HG03442 (cell line): ENCODE data around the gene CLEC16A.

Experiments
- ATAC-seq: cut with Tn5 transposase; IDR thresholded peaks from one replicate; pipeline ENCODE4 v1.9.1; 2021; ENCODE audit warnings: mild to moderate bottlenecking, moderate library complexity; ENCODE audit not compliant: unreplicated experiment

The CLEC16A gene

DNA sequence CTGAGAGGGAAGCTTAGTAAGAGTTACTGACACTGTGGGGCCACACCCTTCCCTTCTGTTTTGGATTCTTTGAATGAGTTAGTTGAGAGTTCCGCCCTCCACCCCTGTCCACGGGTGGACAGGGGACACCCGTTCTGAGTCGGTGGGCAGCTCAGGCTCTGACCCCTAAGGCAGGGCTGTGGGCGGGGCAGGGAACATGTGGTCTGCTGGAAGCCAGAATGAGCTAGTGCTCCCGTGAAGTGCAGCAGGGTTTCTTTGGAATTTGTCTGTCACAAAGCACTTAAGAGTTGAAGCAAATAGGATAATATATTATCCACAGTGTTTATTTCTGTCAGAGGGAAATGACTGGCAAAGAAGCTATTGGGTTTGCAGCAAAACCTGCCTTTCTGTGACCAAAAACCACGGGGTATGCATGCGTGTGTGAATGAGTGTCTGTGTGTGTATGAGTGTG, 90.1 kb downstream of the CLEC16A start:
- no peak for ATAC-seq

- no peak for ATAC-seq
Observed at GRCh38 chr16:11035096-11035495, 90.7 kb downstream of the CLEC16A start.

- ATAC-seq, result no peak
Observed at GRCh38 chr16:11036040-11036439, 91.7 kb downstream of the CLEC16A start.

GRCh38 chr16:11036868-11037410, 92.6 kb downstream of the CLEC16A start:
- ATAC-seq, result no peak

DNA sequence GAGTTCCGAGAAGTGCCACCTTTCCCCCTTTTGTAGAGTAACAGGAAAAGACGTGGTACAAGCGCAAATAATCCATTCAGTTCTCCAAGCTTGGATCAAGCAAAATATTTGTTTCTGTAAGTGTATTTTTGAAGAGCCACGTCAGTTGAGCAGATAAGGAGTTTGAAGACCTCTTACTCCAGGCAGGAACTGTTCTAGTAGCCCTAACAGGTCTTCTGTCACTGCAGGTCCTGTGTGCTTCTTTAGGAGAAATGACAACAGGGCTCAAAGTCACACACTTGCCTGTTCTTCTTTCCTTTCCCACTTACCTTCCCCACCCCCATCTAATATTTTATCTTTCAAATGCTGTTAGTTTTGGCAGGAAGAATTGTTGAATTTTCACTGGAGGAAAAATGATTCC, 93.9 kb downstream of the CLEC16A start:
- ATAC-seq, result no peak

DNA sequence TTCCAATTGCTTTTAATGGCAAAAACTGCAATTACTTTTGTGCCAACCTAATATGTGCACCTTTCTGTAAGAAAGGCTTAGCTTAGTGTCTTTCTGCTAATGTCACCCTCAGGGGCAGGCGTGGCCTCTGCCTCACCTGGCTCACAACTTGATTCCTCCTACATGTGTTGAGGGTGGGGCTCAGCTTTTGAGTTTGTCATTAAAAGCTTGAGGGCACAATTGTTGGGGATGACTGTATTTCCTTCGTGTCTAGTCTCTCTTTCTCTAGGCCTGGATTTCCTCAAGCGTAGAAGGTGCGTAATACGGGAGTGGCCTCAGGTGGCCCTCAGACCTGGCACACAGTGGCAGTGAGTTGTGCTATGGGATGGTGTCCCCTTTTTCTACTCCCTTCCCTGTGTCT, 94.4 kb downstream of the CLEC16A start:
- ATAC-seq, result no peak

DNA sequence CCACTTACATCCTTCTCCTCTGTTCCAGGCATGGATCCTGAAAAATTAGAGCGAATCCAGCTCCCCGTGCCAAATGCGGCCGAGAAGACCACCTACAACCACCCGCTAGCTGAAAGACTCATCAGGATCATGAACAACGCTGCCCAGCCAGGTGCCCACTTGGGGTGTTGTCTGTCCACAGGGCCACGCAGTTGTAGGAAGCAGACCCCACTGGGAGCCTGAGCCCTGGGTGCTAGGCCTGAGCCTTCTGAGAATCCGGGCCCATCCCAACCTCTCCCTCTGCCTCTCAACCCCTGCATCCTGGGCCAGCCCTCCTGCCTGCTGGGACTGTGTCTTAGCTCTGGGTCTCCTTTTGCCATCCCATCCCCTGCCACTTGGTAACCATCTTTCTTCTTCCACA, 95.4 kb downstream of the CLEC16A start:
- ATAC-seq, result no peak

GRCh38 chr16:11042191-11042590, 97.8 kb downstream of the CLEC16A start:
- ATAC-seq, result no peak

DNA sequence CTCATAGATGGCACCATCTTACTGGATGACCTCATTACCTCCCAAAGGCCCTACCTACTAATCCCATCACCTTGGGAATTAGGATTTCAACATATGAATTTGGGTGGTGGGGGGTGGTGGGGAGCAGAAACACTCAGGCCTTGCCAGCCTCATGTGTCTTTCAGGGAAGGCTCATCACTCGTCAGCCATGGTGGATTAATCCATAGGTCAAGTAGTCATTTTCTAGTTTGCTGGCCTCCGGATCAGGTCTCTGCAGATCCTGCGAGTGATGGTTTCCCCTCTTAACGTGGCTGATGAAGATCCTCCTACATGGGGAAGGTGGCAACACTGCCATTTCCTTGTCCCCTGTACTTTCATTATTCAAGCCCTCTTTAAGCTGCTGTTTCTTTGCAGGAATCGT, 101.1 kb downstream of the CLEC16A start:
- ATAC-seq, result no peak

GRCh38 chr16:11045846-11046245, 101.5 kb downstream of the CLEC16A start:
- no peak for ATAC-seq

DNA sequence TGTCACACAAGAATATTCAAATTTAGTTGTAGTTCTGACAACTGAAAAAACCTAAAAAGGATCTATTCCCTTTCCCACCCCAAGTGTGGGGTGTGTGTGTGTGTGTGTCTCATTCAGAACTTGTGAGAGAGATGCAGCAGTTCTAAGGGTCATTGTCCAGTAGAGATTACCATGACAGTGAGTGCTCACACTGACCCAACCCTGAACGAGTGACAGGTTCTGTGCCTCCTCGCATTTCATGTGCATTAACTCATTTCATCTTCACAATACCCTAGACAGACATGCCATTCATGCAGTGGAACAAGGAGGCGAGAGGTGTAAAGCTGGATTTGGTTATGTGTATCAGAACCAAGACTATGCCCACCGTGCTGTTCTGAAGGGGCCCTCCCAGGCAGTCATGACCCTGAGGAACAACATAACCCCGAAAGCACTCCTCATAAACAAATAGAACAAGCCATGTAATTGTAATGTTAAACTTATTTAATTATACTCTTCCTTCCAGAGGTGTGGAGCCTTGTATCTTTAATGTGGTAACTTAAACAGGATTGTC, 102.1 kb downstream of the CLEC16A start:
- ATAC-seq, result no peak

DNA sequence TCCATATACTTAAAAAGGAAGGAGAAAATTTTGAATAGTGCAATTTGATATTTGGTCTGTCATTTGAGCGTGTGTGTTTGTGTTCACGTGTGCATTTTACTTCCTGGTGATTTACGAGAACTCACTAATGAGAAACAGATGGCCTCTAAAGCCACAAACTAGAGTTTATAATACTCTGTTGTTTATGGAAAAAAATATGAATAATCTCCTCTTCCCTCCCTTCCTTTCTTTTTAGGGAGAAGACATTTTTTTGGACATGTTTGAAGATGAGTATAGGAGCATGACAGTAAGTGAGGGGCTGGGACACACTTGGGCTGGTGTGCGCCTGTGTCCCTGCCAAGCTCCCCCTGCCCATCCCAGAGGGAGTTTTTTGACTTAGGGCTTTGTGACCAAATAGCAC, 102.7 kb downstream of the CLEC16A start:
- no peak for ATAC-seq

DNA sequence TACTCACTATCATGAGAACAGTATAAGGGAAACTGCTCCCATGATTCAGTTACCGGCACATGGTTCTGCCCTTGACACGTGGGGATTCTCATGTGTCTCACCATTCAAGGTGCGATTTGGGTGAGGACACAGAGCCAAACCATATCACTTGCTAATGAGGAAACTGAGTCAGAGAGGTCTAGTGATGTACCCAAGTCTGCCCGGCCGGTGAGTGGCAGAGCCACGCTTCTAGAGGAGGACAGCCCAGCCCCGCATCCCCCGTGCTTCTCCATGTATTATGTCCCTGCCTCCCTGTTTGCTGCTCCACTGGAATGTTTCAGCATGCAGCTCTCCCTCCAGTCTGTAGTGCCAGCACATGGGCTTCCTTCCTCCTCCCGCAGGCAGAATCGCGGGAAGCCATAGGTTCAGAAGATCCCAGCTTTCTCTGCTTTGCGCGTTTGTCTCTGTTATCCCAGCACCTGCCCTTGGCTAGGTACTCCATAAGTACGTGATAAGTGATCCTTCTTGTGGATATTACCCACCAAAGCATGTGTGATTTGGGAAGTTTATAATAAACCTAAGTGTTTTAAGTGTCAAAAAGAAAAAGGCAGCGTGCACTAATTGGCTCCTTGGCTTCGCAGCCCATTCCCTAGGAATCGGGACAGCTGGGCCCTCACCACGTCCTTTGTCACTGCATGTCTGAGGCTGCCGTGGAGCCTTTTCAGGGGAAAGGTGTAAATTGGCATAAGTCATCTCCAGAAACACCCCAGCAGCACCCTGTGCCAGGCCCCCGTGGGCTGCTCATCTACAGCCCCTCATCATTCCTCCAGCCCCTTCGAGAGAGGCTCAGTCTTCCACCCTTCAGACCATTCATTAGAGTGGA, 103.8 kb downstream of the CLEC16A start:
- no peak for ATAC-seq

DNA sequence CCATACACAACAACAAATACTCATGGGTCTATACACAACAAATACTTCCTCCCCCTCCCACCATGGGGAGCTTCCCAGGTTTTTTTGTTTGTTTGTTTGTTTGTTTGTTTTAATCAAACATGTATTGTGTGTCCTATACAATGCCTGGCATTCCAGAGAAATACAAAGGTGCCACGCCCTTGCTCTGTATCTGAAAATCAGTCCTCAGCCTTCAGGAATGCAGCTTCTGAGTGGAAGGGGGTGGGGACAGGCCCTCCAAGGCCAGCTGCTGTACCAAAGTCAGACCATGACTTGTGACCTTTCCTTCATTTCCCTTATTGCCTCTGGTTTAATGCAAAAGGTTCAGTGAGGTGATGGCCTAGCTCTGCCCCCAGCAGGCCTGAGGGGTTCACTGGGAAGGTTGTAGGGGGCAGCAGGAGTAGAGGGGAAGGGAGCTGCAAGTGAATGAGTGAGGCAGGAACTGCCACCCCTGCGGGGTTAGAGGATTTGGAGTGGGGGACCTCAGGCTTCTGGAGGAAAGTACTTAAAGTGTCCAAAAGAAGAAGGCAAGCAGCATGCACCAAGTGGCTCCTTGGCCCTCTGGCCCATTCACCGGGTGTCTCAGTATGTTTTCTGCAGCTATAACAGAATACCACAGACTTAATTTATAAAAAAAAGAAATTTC, 105.2 kb downstream of the CLEC16A start:
- ATAC-seq, result no peak

- no peak for ATAC-seq
Observed at GRCh38 chr16:11050536-11050935, 106.2 kb downstream of the CLEC16A start.

GRCh38 chr16:11050944-11051343, 106.6 kb downstream of the CLEC16A start:
- ATAC-seq, result no peak

GRCh38 chr16:11051430-11051829, 107.1 kb downstream of the CLEC16A start:
- no peak for ATAC-seq

- peak; percentile 60 for ATAC-seq
Observed at GRCh38 chr16:11051879-11052808, 107.8 kb downstream of the CLEC16A start.

DNA sequence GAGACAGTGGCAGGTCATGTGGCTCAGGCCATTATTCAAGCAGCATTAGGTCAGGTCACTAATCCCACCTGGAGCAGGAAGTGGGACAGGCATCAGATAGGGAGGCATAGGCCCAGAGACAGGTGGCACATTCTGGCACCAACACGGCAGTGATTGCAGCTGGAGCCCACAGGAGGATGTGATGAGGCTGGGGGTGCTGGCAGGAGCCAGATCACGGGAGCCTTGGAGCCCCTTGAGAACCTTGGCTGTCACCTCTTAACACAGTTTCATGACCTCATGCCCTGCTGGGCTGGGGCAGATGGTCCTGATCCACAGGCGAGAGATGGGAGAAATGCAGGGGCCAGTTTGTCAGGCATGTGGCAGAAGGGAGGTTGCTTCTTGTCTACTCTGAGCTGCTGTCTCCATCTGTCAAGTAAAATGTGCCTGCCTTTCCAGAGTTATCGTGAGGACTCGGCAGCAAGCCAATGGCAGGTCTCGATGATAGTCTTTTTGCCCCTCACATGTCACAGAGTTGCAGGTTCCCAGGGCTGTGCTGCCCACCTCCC, 109.6 kb downstream of the CLEC16A start:
- no peak for ATAC-seq
